ENCODE data around the gene IRF3.

Gene IRF3

DNA sequence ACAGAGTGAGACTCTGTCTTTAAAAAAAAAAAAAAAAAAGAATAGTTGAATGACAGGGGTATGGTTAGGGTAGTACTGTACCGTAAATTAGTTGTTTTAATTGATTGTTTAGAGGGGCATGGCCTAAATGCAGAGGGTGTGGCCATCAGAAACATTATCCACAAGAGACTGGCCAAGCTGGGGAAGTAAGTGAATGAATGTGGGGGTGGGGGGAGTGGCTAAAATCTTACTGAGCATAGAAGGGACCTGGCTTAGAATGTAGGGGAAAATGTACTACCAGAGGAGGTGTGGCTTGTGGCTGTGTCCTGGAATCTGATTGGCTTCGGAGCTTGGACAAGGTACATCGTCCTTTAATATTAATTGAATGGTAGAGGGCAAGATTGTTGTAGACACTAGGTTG is 3.9 kb upstream of the IRF3 start:
- no peak for DNase-seq (ENCODE audit: low read depth, low spot score)

- no peak for DNase-seq (ENCODE audit: low read depth, low spot score)
Observed at GRCh38 chr19:49667473-49667872, 1.8 kb upstream of the IRF3 start.

- no peak for DNase-seq (ENCODE audit: low read depth, low spot score)
Observed at GRCh38 chr19:49666120-49666444, 425 bp upstream of the IRF3 start.

DNA sequence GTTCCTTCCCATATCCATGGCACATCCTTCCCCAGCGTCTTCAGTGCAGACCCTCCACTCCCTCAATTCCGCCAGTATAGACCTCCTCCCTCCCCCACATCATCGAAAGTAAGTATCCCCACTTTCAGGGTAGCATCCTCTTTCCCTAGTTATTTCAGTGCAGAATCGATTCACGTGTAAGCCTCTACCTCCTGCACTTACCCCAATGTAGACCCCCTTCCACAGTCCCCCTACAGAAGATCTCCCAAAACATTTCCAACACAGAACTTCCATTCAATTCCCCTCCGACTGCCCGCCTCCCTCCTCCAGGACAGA is 664 bp downstream of the IRF3 start:
- DNase-seq (ENCODE audit: low read depth, low spot score): no peak

DNA sequence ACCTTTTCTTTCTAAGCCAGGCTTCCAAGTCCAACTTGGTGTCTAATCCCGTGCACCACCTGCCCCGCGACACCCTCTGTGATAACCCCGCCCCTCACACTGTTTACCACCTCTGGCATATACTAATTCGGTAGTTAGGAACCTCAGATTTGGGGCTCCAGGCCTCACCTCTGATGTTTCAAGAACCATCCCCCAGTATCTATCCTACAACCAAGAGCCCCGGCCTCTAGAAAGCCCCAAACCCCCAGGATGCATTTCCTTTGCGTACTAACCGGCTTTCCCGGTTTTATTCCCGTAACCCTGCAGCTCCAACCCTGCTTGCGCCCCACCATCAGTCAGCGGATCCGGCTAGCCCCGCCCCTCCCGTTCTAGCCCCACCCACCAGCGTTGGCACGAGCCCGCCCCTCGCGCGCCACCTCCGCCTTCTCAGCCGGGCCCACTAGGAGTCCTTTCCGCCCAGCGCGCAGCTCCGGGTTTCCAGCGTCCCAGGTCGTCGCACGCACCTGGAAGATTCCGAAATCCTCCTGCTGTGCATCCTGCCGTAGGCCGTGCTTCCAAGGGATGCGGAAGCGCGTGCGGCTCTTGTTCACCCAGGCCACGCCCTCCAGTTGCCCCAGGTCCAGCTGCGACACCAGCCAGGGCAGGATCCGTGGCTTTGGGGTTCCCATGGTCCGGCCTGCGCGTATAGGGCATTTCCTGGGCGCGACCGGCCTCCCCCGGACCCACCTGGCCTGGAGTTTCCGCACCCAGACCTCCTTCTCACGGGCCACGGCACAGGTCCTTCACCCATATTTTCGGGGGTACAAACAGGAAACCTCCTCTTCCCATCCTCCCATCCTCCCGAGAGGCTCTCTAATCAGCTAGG is 1.3 kb downstream of the IRF3 start:
- DNase-seq (ENCODE audit: low read depth, low spot score): no peak

DNA sequence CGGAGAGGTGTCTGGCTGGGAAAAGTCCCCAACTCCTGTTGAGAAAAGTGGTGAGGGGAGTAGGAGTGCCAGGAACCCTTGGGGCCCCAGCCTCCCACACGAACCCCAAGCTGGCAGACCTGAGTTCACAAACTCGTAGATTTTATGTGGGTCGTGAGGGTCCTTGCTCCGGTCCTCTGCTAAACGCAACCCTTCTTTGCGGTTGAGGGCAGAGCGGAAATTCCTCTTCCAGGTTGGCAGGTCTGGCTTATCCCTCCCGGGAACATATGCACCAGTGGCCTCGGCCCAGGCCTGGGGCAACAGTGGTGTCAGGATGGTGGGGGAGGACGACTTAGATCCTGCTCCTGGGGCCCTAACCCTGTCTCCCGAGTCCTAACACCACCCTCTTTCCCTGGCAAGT is 2.4 kb downstream of the IRF3 start:
- DNase-seq (ENCODE audit: low read depth, low spot score): no peak

GRCh38 chr19:49662011-49662410 is 3.6 kb downstream of the IRF3 start:
- DNase-seq (ENCODE audit: low read depth, low spot score): no peak

- no peak for DNase-seq (ENCODE audit: low read depth, low spot score)
Observed at GRCh38 chr19:49660338-49660961, 5.2 kb downstream of the IRF3 start.

DNA sequence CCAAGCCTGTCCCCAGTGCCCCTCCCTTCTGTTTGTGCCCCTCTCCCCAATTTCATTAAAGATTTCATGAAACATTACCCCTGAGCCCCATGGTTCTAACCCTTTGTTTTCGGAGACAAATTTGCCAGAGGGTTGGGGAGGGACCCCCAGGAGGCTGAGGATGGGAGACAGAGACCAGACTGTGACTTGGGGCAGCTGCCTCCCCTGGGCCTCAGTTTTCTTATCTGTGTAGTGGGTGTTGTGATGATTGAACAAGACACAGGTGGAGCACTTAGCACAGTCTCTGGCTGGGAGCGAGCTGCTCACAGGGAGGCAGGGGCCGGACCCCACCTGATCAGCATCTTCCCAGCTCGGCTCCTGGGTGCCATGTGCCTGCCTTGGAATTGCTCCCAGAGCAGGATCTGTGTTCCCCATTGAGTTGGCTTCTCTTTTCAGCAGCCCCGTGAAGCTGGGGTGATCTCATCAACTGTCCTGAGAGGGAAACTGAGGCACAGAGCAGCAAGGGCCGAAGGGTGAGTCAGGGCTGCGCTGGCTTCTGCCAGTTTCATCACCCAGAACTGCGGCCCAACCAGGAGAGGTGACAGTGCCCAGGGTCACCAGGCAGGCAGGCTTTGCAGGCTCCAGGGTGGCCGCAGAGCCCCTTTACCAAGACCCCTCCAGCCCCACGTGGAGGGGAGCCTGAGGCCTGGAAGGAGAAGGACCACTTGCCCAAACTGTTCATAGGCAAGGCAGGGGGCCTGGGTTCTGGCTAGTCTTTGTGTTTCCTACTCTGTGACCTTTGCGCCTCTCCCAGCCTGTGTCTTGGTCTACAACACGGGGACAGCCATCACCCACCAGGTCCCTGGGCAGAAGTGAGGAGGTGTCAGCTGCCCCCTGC is 6.9 kb downstream of the IRF3 start:
- DNase-seq (ENCODE audit: low read depth, low spot score): no peak

- no peak for DNase-seq (ENCODE audit: low read depth, low spot score)
Observed at GRCh38 chr19:49658139-49658517, 7.5 kb downstream of the IRF3 start.

- no peak for DNase-seq (ENCODE audit: low read depth, low spot score)
Observed at GRCh38 chr19:49657493-49658138, 8.0 kb downstream of the IRF3 start.

GRCh38 chr19:49656456-49657109 is 9.1 kb downstream of the IRF3 start:
- no peak for DNase-seq (ENCODE audit: low read depth, low spot score)

- no peak for DNase-seq (ENCODE audit: low read depth, low spot score)
Observed at GRCh38 chr19:49655570-49656455, 9.8 kb downstream of the IRF3 start.

DNA sequence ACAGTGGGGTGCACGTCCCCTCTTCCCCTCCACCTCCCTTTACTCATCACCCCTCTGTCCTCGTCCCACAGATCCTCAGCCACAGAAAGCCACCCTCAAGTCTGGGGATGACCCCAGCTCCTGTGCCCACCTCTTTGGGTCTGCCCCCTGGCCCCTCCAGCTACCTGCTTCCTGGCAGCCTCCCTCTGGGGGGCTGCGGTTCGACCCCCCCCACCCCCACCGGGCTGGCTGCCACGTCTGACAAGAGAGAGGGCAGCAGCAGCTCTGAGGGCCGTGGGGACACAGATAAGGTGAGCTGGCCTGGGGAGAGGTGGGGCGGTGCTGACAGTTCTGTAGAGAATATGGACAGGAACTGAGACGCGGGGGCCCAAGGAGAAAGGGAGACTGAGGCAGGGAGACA is 11.1 kb downstream of the IRF3 start:
- no peak for DNase-seq (ENCODE audit: low read depth, low spot score)

- DNase-seq (ENCODE audit: low read depth, low spot score): no peak
Observed at GRCh38 chr19:49653466-49653806, 12.2 kb downstream of the IRF3 start.

GRCh38 chr19:49652551-49653465 is 12.8 kb downstream of the IRF3 start:
- no peak for DNase-seq (ENCODE audit: low read depth, low spot score)

- DNase-seq (ENCODE audit: low read depth, low spot score): no peak
Observed at GRCh38 chr19:49651820-49652550, 13.7 kb downstream of the IRF3 start.

DNA sequence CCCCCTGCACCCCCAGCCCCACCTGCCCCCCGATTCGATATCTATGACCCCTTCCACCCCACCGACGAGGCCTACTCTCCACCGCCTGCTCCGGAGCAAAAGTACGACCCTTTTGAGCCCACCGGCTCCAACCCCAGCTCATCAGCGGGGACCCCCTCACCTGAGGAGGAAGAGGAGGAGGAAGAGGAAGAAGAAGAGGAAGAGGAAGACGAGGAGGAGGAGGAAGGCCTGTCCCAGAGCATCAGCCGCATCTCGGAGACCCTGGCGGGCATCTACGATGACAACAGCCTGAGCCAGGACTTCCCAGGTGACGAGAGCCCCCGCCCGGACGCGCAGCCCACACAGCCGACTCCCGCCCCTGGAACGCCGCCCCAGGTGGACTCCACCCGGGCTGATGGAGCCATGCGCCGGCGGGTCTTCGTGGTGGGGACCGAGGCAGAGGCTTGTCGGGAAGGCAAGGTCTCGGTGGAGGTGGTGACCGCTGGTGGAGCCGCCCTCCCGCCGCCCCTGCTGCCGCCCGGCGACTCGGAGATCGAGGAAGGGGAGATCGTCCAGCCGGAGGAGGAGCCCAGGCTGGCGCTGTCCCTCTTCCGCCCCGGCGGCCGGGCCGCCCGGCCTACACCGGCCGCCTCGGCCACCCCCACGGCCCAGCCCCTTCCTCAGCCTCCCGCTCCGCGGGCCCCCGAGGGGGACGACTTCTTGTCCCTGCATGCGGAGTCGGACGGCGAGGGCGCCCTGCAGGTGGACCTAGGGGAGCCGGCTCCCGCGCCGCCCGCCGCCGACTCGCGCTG is 14.4 kb downstream of the IRF3 start:
- no peak for DNase-seq (ENCODE audit: low read depth, low spot score)

Data from smooth muscle cell of the brain vasculature (primary cell).